IMR-90 (cell line): ENCODE measurements around the gene CAMKMT.

Experiments used
- BHLHE40 ChIP-seq: fragments of 150-350 bp; IDR thresholded peaks from 2 replicates; pipeline ENCODE4 v1.6.1; 2016; ENCODE audit warnings: mild to moderate bottlenecking, low read depth, low read length
- CEBPB ChIP-seq: IDR thresholded peaks from 2 replicates; pipeline ENCODE4 v1.6.1; 2012; ENCODE audit warnings: low read depth, low read length, improper control_type of control experiment
- CHD1 ChIP-seq: IDR thresholded peaks from 2 replicates; pipeline ENCODE4 v1.6.1; 2012; ENCODE audit warnings: low read depth, low read length, improper control_type of control experiment
- CTCF ChIP-seq: conservative IDR thresholded peaks from 2 replicates; pipeline ENCODE4 v1.5.1; 2012; ENCODE audit warnings: mild to moderate bottlenecking, low read depth, low read length, improper control_type of control experiment
- ELK1 ChIP-seq: fragments of 150-350 bp; IDR thresholded peaks from 2 replicates; pipeline ENCODE4 v1.6.1; 2016; ENCODE audit warnings: low read depth, mild to moderate bottlenecking, low read length, moderate library complexity, borderline replicate concordance
- MAFK ChIP-seq: IDR thresholded peaks from 2 replicates; pipeline ENCODE4 v1.6.1; 2012; ENCODE audit warnings: low read depth, low read length, improper control_type of control experiment
- MXI1 ChIP-seq: IDR thresholded peaks from 2 replicates; pipeline ENCODE4 v1.6.1; 2012; ENCODE audit warnings: low read depth, mild to moderate bottlenecking, low read length, moderate library complexity, borderline replicate concordance
- POLR2A ChIP-seq: IDR thresholded peaks from 2 replicates; pipeline ENCODE4 v1.6.1; 2012; ENCODE audit warnings: mild to moderate bottlenecking, low read depth, low read length
- RAD21 ChIP-seq: IDR thresholded peaks from 2 replicates; pipeline ENCODE4 v1.6.1; 2012; ENCODE audit warnings: low read length, improper control_type of control experiment

GRCh38 chr2:44548221-44549098 lies 186.7 kb downstream of the CAMKMT start:
- TF ChIP-seq CEBPB (no peak), POLR2A (no peak), CTCF (no peak), RAD21 (no peak), BHLHE40 (no peak), MAFK (no peak), CHD1 (no peak), MXI1 (no peak), ELK1 (no peak)
